GM20431 (cell line): ENCODE results near the gene HINFP.
"Not testable (repeated sequence)": the region's sequence is repeated elsewhere in the genome, so short reads cannot be mapped to it uniquely, and the experiment has no call there.

Experiments
- in situ Hi-C: fragments of 300-500 bp; cut with MseI, MboI; formaldehyde crosslinking; loops from one replicate; pipeline ENCODE4 v1.15.0; 2020; ENCODE audit warnings: low sequenced_read_pairs; ENCODE audit not compliant: unreplicated experiment

The HINFP gene

GRCh38 chr11:119179342-119179741, 58.0 kb downstream of the HINFP start:
- in situ Hi-C loops = no loop called here

DNA sequence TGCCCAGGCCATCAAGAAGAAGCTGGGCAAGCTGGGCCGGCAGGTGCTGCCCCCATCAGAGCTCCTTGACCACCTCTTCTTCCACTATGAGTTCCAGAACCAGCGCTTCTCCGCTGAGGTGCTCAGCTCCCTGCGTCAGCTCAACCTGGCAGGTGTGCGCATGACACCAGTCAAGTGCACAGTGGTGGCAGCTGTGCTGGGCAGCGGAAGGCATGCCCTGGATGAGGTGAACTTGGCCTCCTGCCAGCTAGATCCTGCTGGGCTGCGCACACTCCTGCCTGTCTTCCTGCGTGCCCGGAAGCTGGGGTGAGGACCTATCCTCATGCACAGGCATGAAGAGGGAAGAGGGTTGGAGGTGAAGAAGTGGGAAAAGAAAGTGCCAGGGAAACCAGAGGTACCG, 58.6 kb downstream of the HINFP start:
- in situ Hi-C loops = no loop called here

GRCh38 chr11:119180729-119181676, 59.6 kb downstream of the HINFP start:
- in situ Hi-C loops = no loop called here

GRCh38 chr11:119181677-119182412, 60.5 kb downstream of the HINFP start:
- in situ Hi-C loops = no loop called here

DNA sequence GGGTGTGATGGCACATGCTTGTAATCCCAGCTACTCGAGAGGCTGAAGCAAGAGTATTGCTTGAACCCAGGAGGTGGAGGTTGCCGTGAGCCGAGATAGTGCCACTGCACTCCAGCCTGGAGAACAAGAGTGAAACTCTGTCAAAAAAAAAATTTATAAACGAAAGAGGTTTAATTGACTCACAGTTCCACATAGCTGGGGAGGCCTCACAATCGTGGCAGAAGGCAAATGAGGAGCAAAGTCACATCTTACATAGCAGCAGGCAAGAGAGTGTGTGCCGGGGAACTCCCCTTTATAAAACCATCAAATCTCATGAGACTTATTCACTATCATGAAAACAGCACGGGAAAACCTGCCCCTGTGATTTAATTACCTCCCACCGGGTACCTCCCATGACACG, 63.0 kb downstream of the HINFP start:
- in situ Hi-C loops = not testable (repeated sequence)
